GM21825 (cell line): ENCODE measurements around the gene ENKD1.
A peak's percentile ranks its signal among the peaks of the same experiment; 100 is the strongest.

Experiments
- ATAC-seq: cut with Tn5 transposase; IDR thresholded peaks from one replicate; pipeline ENCODE4 v1.9.1; 2021; ENCODE audit warnings: mild to moderate bottlenecking, moderate library complexity; ENCODE audit not compliant: unreplicated experiment

The ENKD1 gene

GRCh38 chr16:67679935-67680897 is 13.7 kb upstream of the ENKD1 start:
- no peak for ATAC-seq

DNA sequence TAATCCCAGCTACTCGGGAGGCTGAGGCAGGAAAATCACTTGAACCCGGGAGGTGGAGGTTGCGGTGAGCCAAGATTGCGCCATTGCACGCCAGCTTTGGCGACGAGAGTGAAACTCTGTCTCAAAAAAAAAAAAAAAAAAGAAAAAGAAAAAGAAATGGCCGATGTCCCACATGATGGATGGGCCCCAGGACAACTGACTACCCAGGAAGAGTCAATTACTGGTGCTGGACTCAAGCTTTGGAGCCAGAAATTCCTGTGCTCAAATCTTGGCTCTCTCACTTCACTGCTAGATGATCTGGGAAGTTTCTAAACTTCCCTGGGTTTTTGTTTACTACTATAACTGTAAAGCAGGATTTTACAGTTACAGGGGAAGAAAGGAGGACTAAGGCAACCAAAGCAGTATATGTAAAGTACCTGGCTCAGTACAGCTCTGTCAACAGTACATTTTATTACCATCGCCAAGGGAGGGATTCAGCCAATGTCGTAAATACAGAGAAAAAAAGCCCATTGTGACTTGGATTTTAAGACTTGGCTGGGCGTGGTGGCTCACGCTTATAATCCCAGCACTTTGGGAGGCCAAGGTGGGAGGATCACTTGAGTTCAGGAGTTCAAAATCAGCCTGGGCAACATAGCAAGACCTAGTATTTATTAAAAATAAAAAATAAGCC is 11.9 kb upstream of the ENKD1 start:
- no peak for ATAC-seq

DNA sequence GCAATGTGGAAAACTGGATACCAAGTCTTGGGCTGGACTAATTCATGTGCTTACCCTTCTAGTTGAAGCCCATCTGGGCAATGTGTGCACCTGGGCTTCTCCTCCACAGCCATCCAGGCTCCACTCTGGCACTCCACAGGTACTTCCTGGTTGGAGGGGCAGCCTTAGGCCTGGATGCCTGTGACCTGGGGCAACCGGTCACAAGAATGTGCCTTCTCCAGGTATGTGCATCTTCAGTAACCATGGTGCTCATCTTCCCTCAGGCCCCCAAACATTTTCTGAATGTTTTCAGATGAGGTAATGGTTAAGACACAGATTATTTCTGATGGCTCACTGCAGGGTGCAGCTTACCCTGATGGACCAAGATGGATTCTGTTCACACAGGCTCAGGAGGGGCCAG is 11.2 kb upstream of the ENKD1 start:
- ATAC-seq: no peak

DNA sequence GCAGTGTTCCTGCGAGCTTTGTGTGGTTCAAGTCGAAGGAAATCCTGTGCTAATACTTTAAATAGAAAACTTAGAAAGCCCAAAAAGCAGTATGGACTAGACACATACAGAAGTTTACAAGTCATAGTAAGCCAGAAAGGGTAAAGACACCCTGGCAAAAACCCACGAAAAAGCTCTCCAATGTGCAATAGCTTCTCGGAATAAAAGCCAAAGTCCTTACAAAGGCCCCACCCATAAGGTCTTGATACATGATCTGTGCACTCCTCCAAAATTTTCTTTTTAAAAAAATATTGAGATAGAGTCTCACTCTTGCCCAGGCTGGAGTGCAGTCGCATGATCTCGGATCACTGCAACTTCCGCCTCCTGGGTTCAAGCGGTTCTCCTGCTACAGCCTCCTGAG is 10.4 kb upstream of the ENKD1 start:
- no peak for ATAC-seq

GRCh38 chr16:67676516-67676915 is 10.0 kb upstream of the ENKD1 start:
- ATAC-seq: no peak

- no peak for ATAC-seq
These were observed 9.4 kb upstream of the ENKD1 start for GRCh38 chr16:67675999-67676398.

DNA sequence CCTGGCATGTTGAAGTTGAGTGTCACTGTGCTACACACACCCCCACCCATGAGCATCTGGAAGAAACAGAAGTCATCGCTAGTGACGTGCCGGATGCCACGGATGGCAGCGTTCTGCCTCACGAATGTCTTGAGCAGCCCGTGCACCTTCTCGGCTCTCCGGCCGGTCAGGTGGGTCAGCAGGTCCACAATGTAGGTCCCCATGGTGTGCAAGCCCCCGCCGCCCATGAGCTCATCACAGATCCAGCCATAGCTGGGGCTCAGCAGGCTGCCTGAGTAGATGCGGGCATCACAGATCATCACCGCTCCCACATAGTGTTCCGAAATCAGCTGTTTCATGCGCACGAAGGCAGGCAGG is 9.0 kb upstream of the ENKD1 start:
- ATAC-seq: no peak

- ATAC-seq: no peak
These were observed 8.5 kb upstream of the ENKD1 start for GRCh38 chr16:67674851-67675578.

- no peak for ATAC-seq
These were observed 7.4 kb upstream of the ENKD1 start for GRCh38 chr16:67673712-67674580.

DNA sequence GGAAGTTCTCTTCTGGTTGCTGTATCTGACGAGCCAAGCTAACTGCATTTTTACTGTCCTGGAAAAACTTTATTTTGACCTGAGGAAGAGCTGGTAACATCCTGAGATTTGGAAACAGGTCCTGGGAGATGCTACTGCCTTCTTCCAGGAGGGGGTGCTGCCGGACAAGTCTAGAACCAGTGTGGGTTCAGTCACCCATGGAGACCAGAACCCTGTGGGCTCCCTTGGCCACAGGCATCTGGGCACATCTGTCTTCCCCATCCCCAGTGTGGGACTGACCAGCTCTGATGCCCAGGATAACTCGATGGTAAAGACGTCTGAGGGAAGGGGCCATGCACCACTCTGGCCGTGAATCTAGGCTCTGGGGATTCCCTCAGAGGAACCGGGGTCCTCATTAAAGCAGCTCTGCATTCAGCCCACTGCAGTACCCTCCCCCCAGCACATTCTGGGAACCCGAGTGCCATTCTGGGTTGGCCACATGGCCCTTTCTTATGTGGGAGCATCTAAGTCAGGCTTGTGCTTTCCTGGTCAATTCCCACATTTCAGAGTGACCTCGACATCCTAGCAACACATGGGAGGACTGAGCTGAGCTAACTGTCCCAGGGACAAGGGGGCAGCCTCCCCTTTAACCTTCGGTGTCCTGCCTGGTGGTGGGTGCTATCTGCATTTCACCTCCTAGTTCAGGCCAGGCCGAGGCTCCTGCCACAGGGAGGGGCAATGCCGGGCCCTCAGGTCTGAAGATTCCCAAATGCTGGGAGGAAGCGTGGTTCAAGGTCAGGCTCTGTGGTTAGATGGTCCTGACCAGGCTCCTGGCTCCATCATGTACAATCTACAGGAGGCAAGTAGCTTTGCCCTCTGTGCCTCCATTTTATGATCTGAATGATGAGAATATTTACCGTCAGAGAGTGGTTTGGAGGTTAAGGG is 6.5 kb upstream of the ENKD1 start:
- no peak for ATAC-seq

GRCh38 chr16:67672306-67672705 is 5.8 kb upstream of the ENKD1 start:
- no peak for ATAC-seq

- ATAC-seq: no peak
These were observed 3.0 kb upstream of the ENKD1 start for GRCh38 chr16:67669499-67670101.

GRCh38 chr16:67668495-67669157 is 2.1 kb upstream of the ENKD1 start:
- ATAC-seq: no peak

- peak; percentile 64 for ATAC-seq
These were observed 1.4 kb upstream of the ENKD1 start for GRCh38 chr16:67667817-67668494.

DNA sequence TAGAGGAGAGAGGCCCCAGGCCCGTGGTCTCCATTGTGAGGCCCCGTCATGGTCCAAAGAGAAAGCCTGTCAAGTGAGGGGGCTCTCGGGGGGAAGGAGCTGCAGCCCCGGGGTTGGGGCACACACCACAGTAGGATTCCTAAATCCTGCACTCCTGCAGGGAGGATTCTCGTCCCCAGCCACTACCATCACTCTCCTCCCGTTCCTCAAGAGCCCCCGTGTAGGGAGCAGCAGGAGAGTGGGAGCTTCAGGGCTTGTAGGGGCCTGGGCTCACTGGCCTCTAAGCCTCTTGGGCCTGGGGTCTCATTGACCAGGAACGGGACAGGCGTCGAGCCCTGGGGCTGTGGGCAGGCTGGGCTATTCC is 885 bp upstream of the ENKD1 start:
- no peak for ATAC-seq

GRCh38 chr16:67666032-67666551 is 458 bp downstream of the ENKD1 start:
- ATAC-seq: no peak

DNA sequence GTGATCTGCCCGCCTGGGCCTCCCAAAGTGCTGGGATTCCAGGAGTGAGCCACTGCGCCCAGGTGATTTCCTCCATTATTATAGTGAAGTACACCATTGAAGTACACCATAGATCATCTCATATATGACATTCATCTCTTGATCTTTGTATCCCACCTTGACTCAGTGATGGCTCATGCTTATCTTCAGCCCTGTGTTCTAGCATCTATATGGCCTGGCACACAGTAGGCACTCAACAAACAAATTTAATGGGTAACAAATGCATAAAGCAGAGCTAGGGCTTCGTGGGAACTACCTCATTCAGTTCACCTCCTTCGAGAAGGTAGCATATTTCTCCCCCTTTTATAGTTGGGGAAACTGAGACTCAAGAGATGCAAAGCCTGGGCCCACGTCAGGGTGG is 952 bp downstream of the ENKD1 start:
- no peak for ATAC-seq

- ATAC-seq: no peak
These were observed 1.7 kb downstream of the ENKD1 start for GRCh38 chr16:67664871-67665270.
